Measurements from ENCODE around the gene GPR63.
A peak's percentile ranks its signal among the peaks of the same experiment; 100 is the strongest.
"Not testable (repeated sequence)": the region's sequence is repeated elsewhere in the genome, so short reads cannot be mapped to it uniquely, and the experiment has no call there.

Gene GPR63, protein sequence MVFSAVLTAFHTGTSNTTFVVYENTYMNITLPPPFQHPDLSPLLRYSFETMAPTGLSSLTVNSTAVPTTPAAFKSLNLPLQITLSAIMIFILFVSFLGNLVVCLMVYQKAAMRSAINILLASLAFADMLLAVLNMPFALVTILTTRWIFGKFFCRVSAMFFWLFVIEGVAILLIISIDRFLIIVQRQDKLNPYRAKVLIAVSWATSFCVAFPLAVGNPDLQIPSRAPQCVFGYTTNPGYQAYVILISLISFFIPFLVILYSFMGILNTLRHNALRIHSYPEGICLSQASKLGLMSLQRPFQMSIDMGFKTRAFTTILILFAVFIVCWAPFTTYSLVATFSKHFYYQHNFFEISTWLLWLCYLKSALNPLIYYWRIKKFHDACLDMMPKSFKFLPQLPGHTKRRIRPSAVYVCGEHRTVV

DNA sequence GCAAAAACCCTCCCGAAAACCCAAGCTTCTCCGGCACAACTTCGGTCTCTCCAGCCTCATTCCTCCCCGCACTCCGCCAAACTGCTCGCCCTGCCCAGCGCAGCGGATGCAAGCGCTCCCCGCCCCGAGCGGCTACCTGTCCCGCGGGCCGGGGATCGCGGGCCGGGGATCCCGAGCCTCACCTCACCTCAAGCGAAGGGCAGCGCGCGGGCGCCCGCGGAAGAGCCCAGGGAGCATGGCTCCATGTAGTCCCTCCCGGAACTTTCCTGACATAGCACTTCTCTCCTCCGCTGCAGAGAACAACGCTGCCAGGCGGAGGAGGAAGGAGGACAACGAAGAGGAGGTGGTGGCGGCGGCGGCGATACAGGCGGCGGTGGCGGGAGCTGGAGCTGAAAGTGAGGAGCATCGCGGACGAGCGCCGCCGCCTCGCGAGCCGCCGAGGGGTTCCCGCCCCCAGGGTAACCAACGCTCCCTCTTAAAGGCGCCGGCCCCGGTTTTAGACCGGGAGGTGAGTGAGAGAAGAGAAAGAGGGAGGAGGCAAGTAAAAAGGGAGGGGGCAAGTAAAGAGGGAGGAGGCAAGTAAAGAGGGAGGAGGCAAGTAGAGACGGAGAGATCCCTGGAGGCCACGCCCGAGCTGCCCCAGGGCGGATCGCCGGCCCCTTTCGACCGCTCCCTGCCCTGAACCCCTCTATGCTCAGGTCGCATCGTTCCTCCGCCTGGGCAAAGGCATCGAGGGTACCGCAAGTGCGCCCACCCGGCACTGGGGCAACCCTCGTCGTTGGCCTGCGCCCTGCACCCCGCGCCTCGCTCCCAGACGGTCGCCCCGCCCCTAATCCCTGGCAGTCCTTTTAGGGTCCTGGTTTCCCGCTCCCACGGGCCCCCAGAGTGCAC is at the start of gene GPR63:
Gene GPR63, minus strand, starts transcription at position 397 of the 891 bp plus-strand sequence. CDS start 37,746 bp downstream, outside the sequence.
- peak; percentile 43 for DNase-seq

DNA sequence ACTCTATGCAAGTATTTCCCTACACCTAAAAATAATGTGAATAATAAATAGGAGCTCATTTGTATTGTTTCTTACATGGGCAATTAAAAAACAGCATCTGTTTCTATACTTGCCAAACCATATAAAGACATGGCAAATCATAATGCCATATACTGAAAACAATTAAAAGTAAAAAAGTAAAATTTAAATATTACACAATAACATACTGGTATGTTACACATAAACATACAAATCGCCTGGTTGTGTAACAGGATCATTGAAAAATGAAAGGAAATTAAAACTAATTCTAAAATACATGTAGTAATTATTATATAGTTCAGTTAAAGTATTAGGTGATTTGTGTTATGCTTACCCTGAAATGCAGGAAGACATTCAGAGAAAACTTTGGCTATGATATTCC is 49.2 kb upstream of the GPR63 start:
- DNase-seq: no peak

DNA sequence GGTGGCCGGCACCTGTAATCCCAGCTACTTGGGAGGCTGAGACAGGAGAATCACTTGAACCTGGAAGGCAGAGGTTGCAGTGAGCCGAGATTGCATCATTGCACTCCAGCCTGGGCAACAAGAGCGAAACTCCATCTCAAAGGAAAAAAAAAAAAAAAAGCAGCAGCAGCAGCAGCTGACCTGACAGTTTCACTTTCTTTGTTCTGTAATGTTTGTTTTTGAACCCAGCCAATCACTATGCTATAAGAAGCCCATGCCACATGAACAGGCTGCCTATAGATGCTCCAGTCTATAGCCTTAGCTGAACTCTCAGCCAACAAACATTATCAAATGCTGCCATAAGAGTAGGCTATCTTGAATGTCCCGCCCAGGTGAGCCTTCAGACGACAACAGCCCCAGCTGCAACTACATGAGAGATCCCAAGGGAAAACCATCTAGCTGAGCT is 47.9 kb upstream of the GPR63 start:
- DNase-seq: not testable (repeated sequence)

DNA sequence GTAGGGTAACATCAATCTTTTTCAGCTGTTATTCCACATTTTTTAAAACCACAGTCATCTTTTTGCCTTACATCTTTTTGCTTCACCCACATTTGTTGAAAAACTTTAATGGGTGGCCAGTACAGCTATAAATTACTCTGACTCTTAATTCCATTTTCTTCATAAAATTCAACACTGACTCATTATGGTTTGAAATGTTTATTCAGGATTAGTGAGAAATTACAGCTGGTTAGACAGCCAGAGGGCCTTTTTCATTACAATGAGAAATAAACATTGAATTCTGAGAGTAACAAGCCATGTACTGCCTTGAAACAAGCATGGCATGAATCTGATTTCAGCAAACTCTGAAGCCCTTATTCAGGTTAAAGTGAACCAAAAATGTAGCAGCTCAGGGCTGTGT is 40.9 kb upstream of the GPR63 start:
- DNase-seq: no peak

DNA sequence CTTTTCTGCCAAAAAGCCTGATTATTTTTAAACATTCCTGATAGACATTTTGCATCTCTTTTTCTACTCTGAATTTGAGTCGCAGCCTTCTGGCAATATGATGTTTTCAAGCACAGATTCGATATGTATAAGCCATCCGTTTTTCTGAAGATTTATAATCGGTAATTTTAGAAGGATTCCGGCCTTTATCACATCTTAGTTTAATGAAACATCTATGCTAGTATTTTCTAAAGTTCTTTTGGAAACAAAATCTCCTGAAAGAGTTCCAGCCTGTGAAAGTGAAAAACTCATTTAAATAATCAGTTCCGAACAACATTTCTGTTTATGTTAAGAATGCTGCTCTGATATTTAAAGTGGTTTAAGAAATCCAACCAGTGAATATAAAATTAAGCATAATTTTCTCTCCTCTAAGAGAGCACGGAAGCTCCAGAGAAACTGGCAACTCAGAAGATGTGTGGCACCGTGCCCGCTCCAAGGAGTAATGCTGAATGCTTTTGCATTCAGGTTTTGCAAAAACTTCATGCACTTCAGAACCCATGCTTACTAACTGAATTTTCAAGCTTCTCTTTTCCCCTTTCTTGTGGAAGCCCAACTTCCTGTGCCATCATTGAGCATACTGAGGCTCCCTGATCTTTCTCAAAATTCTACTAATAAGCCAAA is 39.7 kb upstream of the GPR63 start:
- DNase-seq: no peak

DNA sequence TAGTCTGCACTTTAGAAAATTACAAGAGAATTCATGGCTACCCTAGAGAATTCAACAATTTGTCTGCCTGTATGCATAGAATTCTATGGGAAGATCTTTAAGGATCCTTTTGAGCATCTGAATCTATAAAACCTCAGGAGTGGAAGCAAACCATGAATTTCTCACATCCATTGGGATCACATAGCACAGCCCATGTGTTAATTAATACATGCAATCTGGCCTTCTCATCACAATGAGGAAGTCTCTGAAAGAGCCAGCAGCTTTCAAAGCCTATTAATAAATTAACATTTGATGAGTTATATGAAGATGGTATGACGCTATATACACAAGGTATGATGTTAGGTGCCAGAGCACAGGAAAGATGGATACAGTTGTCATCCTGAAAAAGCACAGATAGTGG is 35.7 kb upstream of the GPR63 start:
- DNase-seq: no peak

DNA sequence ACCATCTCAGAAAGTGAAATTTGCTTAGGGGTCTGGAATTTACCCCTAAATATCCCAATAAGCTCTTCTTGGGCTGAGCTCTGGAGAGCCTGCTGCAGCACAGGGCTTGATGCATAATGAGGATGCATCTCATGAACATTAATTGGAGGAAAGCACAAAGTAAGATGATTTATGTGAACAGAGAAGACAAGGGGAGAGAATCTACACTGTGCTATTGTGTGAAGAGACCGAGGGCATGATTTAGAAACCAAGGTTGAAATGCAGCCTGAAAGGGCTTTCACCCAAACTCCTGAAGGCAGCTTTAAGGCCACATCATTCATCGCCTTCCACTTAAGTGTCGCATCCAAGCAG is 27.8 kb upstream of the GPR63 start:
- DNase-seq: no peak

DNA sequence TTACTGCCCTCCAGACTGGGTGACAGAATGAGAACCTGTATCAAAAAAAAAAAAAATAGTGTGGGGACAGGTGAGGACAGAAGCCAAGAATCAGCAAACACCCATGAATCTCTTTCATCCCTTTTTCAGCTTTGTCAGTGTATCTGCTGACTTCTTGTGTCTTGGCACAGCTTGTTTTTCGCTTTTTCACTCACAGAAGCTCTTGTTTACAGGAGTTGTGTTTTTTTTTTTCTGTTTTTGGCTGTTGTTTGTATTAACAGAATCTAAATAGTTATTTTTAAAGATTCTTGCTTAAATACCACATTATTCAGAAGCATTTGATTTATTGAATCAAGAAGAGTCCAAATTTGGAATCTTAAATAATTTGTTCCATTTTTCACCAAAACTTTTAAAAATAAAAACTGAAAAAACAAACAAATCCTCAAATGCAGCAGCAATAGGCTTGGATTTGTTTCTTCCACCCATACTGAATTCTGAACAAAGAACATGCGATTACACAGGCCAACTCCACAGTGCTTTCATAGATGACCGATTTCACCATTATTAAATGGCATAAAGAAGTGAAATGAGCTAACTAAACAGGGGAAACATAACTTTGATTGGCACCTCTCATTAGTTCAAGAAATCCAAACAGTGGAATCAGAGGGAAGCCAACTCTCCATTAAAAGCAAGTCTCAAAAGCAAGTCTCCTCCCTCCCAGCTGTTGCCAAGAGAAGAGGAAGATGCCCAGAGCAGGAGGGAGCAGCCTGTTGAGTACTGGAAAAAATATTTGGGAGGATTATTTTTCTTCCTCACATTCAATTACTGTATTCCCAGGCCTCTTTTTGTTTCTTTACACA is 27.2 kb upstream of the GPR63 start:
- no peak for DNase-seq

DNA sequence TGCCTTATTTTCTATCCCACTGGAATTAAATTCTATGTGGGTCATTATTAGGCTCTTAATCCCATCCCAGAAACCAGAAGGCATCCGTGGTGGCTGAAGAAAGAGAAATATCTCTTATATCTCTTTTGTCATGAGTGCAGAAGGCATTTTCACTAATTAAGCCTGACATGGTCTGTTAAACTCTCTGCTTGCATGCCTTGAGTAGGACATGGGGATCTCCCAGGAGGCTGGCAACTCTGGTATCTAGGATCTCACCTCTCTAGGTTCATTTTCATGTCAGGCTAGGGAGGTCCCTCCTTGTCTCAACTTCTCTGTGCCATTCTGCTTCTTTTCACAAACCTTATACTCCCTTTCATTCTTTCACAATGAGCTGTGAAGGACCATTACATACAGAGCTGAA is 25.3 kb upstream of the GPR63 start:
- DNase-seq: no peak

DNA sequence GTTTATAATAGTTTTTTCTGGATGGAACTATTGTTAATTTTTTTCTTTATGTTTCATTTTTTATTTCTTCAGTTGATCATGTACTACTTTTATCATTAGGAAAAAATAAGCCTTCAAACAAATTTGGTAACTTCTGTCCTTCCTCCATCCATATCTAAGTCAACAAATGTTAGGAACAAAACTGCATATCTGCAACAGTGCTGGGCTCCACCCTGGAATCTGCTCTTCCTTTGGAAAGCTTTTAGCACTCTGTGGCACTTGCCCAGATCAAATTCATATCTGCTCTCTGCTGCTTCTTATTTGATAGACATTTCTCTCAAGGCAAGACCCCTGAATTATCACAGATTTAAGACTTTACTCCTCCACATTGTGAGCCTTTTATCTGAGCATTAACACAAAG is 24.3 kb upstream of the GPR63 start:
- DNase-seq: no peak

DNA sequence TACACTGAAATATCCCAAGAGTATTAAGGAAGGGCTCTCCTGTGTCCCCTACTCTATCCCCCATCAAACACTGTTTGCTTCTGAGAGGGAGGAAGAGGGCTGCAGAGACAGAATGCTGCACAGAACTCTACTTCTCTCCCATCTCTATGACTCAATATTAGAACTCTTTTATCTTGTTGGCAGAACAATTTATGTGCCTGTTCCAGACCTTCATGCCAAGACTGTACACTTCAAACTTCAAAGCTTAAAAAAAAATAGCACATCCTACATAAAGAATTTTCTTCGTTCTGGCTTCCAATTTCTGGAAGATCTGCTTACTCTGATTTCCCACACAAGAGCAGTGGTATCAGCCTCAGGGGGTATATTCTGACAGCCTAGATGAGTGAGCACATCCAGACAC is 19.6 kb upstream of the GPR63 start:
- no peak for DNase-seq

DNA sequence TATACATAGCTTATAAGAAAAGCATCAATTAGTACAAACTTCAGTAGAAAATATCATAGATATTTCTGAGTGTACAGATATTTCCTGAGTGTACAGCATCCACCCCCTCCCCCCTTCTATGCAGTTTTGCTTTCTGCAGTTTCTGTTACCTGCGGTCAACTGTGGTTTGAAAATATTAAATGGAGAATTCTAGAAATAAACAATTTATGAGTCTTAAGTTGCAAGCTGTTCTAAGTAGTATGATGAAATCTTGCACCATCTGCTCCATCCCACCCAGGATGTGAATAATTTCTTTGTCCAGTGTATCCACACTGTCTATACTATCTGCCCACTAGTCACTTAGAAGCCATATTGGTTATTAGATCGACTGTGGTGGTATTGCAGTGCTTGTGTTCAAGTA is 15.8 kb upstream of the GPR63 start:
- no peak for DNase-seq

DNA sequence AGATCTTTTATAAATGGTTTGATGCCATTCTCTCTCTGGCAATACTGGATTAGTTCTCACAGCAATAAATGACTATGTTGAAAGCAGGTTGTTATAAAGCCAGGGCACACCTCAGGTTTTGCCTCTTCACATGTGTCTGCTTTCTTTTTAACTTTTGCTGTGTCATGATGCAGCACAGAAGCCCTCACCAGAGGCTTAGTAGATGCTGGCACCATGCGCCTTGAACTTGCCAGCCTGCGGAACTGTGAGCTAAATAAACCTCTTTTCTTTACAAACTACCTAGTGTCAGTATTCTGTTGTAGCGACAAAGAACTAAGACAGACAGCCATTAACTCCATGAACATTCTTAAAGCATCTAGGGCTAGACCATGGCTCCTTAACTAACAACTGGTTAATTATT is 15.3 kb upstream of the GPR63 start:
- no peak for DNase-seq

DNA sequence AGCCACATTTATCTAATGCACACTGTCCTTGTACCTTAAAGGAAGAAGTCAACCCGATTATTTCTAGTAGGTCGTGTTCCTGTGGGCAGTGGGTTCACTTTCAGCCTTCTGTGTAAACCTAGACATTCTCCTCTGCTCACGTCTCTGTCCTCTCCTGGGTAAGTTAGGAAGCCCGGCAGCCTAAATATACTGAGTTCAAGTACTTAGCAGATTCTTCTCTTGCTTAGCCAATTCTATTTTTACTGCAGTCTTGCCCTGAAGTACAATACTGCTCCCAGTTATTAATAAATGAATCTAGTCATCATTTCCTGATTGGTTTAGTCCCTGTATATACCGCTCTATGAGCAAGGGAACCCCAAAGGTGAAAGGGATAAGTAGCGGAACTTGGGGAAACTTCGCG is 14.6 kb upstream of the GPR63 start:
- no peak for DNase-seq

DNA sequence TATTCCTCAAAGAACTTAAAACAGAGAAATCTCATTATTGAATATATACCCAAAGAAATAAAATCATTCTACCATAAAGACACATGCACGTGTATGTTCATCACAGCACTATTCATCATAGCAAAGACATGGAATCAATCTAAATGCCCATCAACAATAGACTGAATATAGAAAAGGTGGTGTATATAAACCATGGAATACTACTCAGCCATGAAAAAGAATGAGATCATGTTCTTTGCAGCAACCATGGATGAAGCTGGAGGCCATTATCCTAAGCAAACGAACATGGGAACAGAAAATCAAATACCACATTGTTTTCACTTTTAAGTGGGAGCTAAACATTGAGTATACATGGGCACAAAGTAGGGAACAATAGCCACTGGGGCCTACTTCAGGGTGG is 12.3 kb upstream of the GPR63 start:
- no peak for DNase-seq

DNA sequence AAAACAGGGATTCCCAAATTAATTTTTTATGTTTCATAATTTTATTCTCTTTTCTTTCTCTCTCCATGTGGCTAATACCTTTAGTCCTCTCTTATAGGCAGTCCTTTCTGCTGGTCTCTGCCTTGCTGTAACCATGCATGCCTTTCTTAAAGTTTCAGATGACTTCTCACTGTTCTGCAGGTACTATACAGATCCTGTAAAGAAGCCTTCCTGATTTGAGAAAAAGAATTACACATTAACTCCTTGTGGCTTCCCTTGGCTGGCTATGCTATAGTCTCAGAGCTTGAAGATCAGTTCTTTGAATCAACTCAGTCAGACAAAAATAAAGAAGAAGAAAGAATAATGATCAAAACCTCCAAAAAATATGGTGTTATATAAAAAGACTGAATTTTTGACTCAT is 7.3 kb upstream of the GPR63 start:
- DNase-seq: no peak

DNA sequence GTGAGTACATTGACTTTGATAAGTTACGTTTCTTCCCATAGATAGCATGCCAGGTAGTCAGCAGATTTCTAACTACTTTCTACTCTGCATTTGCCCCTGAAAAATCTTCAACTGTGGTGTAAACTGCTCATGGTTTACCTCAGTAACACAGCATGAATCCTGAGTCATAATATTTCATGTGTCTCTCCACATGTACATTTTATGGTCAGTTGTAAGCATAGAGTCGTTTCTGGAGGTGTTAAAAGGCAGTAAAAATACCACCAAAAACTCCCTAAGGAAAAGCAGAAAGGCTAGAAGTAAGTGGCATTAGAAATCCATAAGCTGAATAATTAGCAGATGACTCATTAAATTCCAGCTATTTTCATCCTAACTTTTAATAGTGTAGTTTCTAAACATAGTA is 4.1 kb upstream of the GPR63 start:
- no peak for DNase-seq

DNA sequence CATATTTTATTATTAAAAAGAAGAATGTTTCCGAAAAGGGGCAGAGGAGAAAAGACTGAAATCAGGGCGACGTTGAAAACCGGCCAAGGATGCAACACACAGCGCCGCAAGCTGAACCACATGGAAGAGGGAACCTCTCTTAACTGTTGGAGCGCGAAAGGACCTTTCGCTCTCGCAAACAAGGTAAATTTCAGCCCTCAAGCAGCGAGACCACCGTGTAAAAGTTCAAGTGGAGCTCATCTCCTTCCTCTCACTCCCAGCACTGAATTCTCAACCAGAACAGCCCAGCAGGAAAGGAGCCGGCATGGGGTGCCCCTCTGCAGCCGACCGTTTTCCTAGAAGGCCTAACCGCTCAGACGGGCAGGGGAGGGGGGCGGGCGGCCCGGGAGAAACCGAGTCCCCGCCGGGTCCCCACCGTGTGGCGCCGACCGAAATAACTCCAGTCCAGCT is 621 bp downstream of the GPR63 start:
- DNase-seq: no peak

DNA sequence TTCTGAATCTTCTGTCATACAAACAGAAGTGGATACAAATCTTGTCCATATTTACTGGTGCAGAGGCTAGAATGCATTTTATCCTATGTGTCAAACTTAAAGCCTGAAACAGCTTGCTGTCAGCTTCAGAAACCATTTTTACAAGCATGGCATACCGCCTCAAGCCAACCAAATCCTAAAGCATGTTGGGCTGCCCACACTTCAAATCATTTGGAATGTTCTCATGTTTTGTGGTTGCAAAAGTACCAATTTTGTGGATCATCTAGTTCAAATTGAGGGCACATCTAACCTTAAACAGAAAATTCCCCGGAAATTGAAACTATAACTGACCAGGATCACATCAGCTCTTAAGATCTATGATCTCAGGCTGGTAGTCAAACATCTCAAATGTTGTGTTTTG is 3.2 kb downstream of the GPR63 start:
- DNase-seq: no peak

DNA sequence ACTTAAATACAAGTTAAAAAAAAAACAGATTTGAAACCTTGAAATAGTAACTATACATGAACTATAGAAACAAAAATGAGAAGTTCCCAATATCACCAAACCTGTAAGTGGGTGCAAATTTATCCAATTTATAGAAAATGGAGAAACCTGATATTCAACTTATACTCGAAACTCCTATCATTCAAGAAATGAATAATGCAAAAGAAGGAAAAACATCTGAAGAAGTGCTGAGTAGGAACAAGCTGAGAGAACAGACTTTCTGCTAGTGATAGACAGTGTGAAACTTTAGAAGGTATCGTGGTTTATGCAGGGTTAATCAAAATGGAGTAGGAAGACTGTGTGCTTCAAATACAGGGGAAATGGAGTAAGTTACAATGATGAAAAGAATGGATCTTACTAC is 4.5 kb downstream of the GPR63 start:
- no peak for DNase-seq

DNA sequence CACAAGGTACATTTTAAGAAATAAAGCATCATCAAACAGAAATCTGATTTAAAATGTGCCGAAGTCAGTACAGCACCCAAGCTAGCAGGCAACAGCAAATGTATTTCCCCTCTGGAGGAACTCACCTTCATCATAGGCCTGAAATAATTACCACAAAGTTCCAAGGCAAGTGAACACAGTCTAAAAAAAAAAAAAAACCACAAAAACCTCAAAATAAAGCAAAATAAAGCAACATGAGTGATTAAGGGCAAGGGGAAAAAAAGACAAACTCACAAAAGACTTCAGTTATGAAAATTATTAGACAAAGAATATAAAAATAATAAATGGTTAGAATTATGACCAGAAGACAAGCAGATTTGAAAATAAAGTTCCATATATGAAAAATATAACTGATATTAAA is 10.4 kb downstream of the GPR63 start:
- no peak for DNase-seq

DNA sequence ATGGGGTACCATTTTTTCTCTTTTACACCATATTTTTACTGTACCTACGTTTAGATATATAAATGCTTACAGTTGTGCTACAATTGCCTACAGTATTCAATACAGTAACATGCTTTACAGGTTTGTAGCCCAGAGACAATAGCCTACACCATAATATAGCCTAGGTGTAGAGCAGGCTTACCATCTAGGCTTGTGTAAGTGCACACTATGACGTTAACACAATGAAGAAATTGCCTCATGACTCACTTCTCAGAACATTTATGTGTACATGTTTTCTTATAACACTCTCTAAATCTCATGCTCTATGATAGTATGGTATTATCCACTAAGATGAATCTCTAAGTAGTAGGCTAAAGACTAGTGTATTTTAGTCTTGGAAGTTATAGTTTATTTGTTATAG is 13.5 kb downstream of the GPR63 start:
- DNase-seq: no peak

DNA sequence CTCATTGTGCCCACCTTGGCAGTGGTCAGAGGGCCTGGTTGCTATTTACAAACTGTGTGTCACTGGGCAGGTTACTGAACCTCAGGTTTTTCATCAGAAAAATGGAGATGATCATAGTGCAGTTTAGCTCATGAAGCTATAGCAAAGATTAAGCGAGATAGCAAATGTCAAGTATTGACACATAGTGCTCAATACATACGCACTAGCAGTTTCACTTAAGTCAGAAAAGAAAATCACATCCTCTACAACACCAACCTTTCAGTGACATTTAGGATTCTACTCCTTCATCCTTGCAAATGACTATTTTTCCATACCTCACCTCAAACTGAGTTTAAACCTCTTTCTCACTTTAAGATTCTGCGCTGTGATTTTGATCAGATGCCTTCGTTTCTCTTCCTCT is 16.2 kb downstream of the GPR63 start:
- no peak for DNase-seq
